Astrocyte (in vitro differentiated cells and primary cell): Measurements from ENCODE around the gene CNTNAP2.

Source experiments
- CTCF ChIP-seq: IDR thresholded peaks from 2 replicates; pipeline ENCODE4 v1.5.1; 2011; ENCODE audit warnings: low read depth, mild to moderate bottlenecking, inconsistent platforms, low read length, moderate library complexity; ENCODE audit not compliant: insufficient read depth
- EZH2 ChIP-seq: IDR thresholded peaks from 2 replicates; pipeline ENCODE4 v1.6.1; 2012; ENCODE audit warnings: mild to moderate bottlenecking, low read length, inconsistent platforms; ENCODE audit not compliant: insufficient read depth

GRCh38 chr7:148457310-148457921 lies 2340.8 kb downstream of the CNTNAP2 start:
- no peak for TF ChIP-seq CTCF
- TF ChIP-seq EZH2, result no peak
